ENCODE results near the gene CCDC184. TPM values are rescaled to one million over a fixed set of nuclear protein-coding genes. Genes with fewer than 3 reads are reported as not detected.

Gene CCDC184
- total RNA-seq, 2 experiments from 2014 or later, result 0.25 to 0.34 TPM

DNA sequence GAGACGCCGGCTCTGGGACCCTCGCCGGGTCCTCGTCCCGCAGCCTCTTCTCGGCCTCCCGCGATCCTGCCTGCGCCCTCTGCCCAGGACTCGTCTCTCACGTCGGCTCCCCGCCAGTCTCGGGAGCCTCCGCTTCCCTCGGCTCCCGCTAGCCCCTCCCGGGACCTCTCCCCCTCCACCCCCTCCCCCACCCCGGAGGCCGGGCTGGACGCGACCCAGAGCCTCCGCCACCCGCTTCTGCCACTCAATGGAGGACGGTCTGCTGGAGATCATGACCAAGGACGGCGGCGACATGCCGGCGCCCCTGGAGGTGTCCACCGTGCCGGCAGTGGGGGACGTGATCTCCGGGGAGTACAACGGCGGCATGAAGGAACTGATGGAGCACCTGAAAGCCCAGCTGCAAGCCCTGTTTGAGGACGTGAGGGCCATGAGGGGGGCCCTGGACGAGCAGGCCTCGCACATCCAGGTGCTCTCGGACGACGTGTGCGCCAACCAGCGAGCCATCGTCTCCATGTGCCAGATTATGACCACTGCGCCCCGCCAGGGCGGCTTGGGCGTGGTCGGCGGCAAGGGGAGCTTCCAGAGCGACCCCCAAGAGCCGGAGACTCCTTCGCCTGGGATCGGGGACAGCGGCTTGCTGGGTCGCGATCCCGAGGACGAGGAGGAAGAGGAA, 568 bp downstream of the CCDC184 start:
- Mint-ChIP-seq H3K4me1 (ENCODE audit: low read depth) (peaks cover 16% of the 10 kb centered on the region), H3K27me3 (peaks cover 28% of the 10 kb centered on the region), H3K27ac (no peak overlapping the region), H3K4me3 (peak overlapping the region; percentile 83), H3K9me3 (no peaks in the 10 kb centered on the region), H3K36me3 (ENCODE audit: low read depth) (no peaks in the 10 kb centered on the region)
- POLR2A ChIA-PET, result interaction anchor here (1.1 kb wide), 1 partner anchor 13 kb away, joined by 3 read pairs; no protein-coding TSS in a partner anchor
- ATAC-seq (peak; percentile 14), DNase-seq (peak; percentile 30)
- TF ChIP-seq, protein P1, sequence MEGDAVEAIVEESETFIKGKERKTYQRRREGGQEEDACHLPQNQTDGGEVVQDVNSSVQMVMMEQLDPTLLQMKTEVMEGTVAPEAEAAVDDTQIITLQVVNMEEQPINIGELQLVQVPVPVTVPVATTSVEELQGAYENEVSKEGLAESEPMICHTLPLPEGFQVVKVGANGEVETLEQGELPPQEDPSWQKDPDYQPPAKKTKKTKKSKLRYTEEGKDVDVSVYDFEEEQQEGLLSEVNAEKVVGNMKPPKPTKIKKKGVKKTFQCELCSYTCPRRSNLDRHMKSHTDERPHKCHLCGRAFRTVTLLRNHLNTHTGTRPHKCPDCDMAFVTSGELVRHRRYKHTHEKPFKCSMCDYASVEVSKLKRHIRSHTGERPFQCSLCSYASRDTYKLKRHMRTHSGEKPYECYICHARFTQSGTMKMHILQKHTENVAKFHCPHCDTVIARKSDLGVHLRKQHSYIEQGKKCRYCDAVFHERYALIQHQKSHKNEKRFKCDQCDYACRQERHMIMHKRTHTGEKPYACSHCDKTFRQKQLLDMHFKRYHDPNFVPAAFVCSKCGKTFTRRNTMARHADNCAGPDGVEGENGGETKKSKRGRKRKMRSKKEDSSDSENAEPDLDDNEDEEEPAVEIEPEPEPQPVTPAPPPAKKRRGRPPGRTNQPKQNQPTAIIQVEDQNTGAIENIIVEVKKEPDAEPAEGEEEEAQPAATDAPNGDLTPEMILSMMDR (IDR thresholded peaks at IDR 0.05), result peak; percentile 37
- intact Hi-C loops (cut with micrococcal nuclease), result loop anchor here (10.0 kb wide), 1 partner anchor 431 kb away; no protein-coding TSS in a partner anchor
- CTCF ChIA-PET, result interaction anchor here (0.7 to 1.5 kb wide), 4 partner anchors 13 to 258 kb away, joined by 3 to 5 read pairs (median 4); no protein-coding TSS in a partner anchor

GRCh38 chr12:48184549-48184922, 1.1 kb downstream of the CCDC184 start:
- Mint-ChIP-seq H3K27ac (no peak overlapping the region), H3K4me3 (peak overlapping the region; percentile 83), H3K9me3 (no peaks in the 10 kb centered on the region), H3K36me3 (ENCODE audit: low read depth) (no peaks in the 10 kb centered on the region), H3K27me3 (peaks cover 28% of the 10 kb centered on the region), H3K4me1 (ENCODE audit: low read depth) (peaks cover 16% of the 10 kb centered on the region)
- ChIA-PET POLR2A (interaction anchor here (1.1 kb wide), 1 partner anchor 13 kb away, joined by 3 read pairs; no protein-coding TSS in a partner anchor), CTCF (interaction anchor here (0.9 to 1.5 kb wide), 2 partner anchors 16 to 144 kb away, joined by 3 to 4 read pairs; no protein-coding TSS in a partner anchor)
- TF ChIP-seq, protein P1 (IDR thresholded peaks at IDR 0.05), result no peak
- DNase-seq (no peak), ATAC-seq (no peak)
- intact Hi-C loops (cut with micrococcal nuclease), result loop anchor here (10.0 kb wide), 1 partner anchor 430 kb away; no protein-coding TSS in a partner anchor

DNA sequence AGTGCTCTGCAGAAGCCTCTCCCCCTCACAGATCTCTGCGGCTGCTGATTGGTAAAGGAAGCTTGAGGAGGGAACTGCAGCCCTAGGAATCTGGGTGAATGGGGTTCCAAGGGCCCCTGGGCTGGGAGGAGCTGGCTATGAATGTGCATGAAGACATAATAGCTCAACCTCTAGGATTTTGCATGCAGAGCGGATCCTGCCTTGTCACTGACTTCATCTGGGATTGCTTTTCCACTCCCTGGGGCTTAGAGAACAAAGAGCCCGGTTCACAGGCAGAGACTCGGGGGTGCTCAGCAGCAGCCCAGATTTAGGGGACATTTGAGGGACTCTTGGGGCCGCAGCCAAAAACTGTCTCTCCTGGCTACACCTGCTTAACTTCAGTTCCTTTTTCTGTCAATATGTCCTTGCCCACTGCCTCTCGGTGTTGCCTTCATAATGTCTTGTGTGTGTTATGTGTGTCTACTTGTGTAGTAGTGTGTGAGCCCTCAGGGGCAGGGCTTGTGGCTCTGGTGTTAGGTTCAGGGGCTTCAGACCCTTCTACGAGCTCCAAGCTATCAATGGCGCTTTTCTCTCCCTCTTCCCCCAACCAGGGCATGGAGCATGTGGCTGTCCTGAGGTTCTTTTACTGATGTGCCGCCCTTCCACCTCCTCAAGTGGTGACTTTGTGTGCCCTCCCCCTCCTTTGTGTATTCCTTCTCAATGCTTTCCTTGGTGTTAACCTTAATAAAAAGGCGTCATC, 1.9 kb downstream of the CCDC184 start:
- peaks cover 28% of the 10 kb centered on the region for H3K27me3 Mint-ChIP-seq
- peaks cover 16% of the 10 kb centered on the region for H3K4me1 Mint-ChIP-seq (ENCODE audit: low read depth)
- DNase-seq, result no peak
- TF ChIP-seq, protein P1 (IDR thresholded peaks at IDR 0.05), result no peak
- peak overlapping the region; percentile 10 for H3K4me3 Mint-ChIP-seq
- intact Hi-C loops (cut with micrococcal nuclease), result loop anchor here (10.0 kb wide), 1 partner anchor 429 kb away; no protein-coding TSS in a partner anchor
- no peaks in the 10 kb centered on the region for H3K9me3 Mint-ChIP-seq
- H3K36me3 Mint-ChIP-seq (ENCODE audit: low read depth), result no peaks in the 10 kb centered on the region
- H3K27ac Mint-ChIP-seq, result no peak overlapping the region
- ChIA-PET CTCF (interaction anchor here (0.6 to 3.2 kb wide), 7 partner anchors 10 to 418 kb away, joined by 3 to 38 read pairs (median 3); no protein-coding TSS in a partner anchor), POLR2A (no interaction called here)
- no peak for ATAC-seq

DNA sequence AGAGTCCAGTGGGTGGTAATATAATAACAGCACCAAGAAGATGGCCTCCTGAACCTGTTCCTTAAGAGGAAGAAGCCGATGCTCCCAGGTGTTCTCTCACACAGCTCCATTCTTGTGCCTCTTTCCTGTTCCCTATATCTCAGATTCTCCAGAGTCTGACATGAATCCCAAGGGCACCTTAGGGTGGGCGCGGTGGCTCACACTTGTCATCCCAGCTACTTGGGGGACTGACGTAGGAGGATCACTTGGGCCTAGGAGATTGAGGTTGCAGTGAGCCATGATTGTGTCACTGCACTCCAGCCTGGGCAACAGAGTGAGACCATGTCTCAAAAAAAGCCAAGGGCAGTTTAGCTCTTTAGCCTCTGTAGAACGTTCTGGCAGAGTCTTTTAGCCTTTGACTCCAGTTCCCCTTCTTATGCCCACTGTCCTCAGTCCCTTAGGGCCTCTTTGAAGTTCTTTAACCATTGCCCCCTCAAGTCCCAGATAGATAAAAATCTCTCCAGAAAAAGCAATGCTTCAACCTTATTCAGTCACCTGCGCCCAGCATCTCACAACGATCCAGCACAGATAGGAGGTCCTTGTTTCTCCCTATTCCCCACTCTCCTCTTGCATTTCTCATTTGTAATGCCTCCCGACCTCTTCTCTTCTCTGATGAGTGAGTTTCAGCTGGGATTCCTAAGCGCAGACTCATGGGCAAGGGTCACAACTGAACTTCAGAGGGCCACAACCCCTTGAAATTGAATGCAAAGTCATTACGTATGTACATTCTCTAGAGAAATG, 4.7 kb downstream of the CCDC184 start:
- DNase-seq (no peak), ATAC-seq (no peak)
- peaks cover 9% of the 10 kb centered on the region for H3K4me1 Mint-ChIP-seq (ENCODE audit: low read depth)
- no peak overlapping the region for H3K27ac Mint-ChIP-seq
- TF ChIP-seq, protein P1 (IDR thresholded peaks at IDR 0.05), result no peak
- POLR2A ChIA-PET, result interaction anchor here (0.5 to 1.2 kb wide), 3 partner anchors 8 to 135 kb away, joined by 3 read pairs; partner anchors contain the start of gene ASB8
- H3K36me3 Mint-ChIP-seq (ENCODE audit: low read depth), result no peaks in the 10 kb centered on the region
- intact Hi-C loops (cut with micrococcal nuclease), result loop anchor here (10.0 kb wide), 1 partner anchor 427 kb away; no protein-coding TSS in a partner anchor
- CTCF ChIA-PET, result interaction anchor here (0.6 to 3.2 kb wide), 9 partner anchors 10 to 501 kb away, joined by 3 to 45 read pairs (median 5); partner anchors contain the start of gene ASB8
- H3K4me3 Mint-ChIP-seq, result no peak overlapping the region
- peaks cover 26% of the 10 kb centered on the region for H3K27me3 Mint-ChIP-seq
- H3K9me3 Mint-ChIP-seq, result no peaks in the 10 kb centered on the region

Measured in activated CD8-positive, alpha-beta T cell treated with anti-CD3 and anti-CD28 coated beads for 36 hours (primary cell).